GM23248 (cell line): ENCODE results near the gene PRSS56. TPM values are rescaled to one million over a fixed set of nuclear protein-coding genes. Genes with fewer than 3 reads are reported as not detected.
A peak's percentile ranks its signal among the peaks of the same experiment; 100 is the strongest.

Source experiments
- DNase-seq: peaks from one replicate; pipeline ENCODE4 v3.0.0-alpha.2; 2015
- H2AFZ ChIP-seq: fragments of 200-600 bp; sonication (generic); 2 replicates; pipeline ENCODE4 v1.6.1; 2016; ENCODE audit warnings: antibody characterized with exemption
- H3F3A ChIP-seq: fragments of 200-600 bp; sonication (generic); 2 replicates; pipeline ENCODE4 v1.6.1; 2016; ENCODE audit warnings: mild to moderate bottlenecking, antibody characterized with exemption, mixed run types; ENCODE audit not compliant: insufficient read depth
- H3K27ac ChIP-seq: fragments of 200-600 bp; sonication (generic); 2 replicates; pipeline ENCODE4 v1.5.1; 2016; ENCODE audit warnings: mild to moderate bottlenecking
- H3K27me3 ChIP-seq: fragments of 200-600 bp; sonication (generic); replicated peaks from 2 replicates; pipeline ENCODE4 v1.6.1; 2016; ENCODE audit warnings: mild to moderate bottlenecking; ENCODE audit not compliant: insufficient read depth
- H3K36me3 ChIP-seq: fragments of 200-600 bp; sonication (generic); 2 replicates; pipeline ENCODE4 v1.6.1; 2016; ENCODE audit warnings: low read depth, mild to moderate bottlenecking
- H3K4me1 ChIP-seq: fragments of 200-600 bp; sonication (generic); 2 replicates; pipeline ENCODE4 v1.6.1; 2016; ENCODE audit warnings: mild to moderate bottlenecking; ENCODE audit not compliant: insufficient read depth
- H3K4me2 ChIP-seq: fragments of 200-600 bp; sonication (generic); one replicate; pipeline ENCODE4 v1.6.1; 2016; ENCODE audit warnings: mild to moderate bottlenecking; ENCODE audit not compliant: unreplicated experiment
- H3K4me3 ChIP-seq: fragments of 200-600 bp; sonication (generic); 2 replicates; pipeline ENCODE4 v1.5.1; 2016; ENCODE audit warnings: mild to moderate bottlenecking
- H3K79me2 ChIP-seq: fragments of 200-600 bp; sonication (generic); 2 replicates; pipeline ENCODE4 v1.6.1; 2016; ENCODE audit warnings: mild to moderate bottlenecking; ENCODE audit not compliant: insufficient read depth
- H3K9ac ChIP-seq: fragments of 200-600 bp; sonication (generic); 2 replicates; pipeline ENCODE4 v1.6.1; 2016; ENCODE audit warnings: mild to moderate bottlenecking
- H3K9me2 ChIP-seq: fragments of 200-600 bp; sonication (generic); 2 replicates; pipeline ENCODE4 v1.6.1; 2016; ENCODE audit warnings: mixed run types, mild to moderate bottlenecking, moderate library complexity; ENCODE audit not compliant: insufficient read depth
- H3K9me3 ChIP-seq: fragments of 200-600 bp; sonication (generic); one replicate; pipeline ENCODE4 v1.6.1; 2017; ENCODE audit warnings: low read depth
- H4K20me1 ChIP-seq: fragments of 200-600 bp; sonication (generic); 2 replicates; pipeline ENCODE4 v1.6.0; 2016; ENCODE audit not compliant: insufficient read depth
- EZH2 ChIP-seq: fragments of 200-600 bp; sonication (generic); IDR thresholded peaks from 2 replicates; pipeline ENCODE4 v1.6.1; 2018; ENCODE audit warnings: antibody characterized with exemption, mild to moderate bottlenecking; ENCODE audit not compliant: insufficient read depth, poor library complexity, severe bottlenecking
- EZH2phosphoT487 ChIP-seq: fragments of 200-600 bp; sonication (generic); IDR thresholded peaks from 2 replicates; pipeline ENCODE4 v1.6.1; 2018; ENCODE audit warnings: antibody characterized with exemption, moderate library complexity, mild to moderate bottlenecking, low read depth; ENCODE audit not compliant: insufficient read depth
- WGBS, 2 experiments: methylation state at CpG; one replicate each; pipeline ENCODE4 v1.1.6; 2015 to 2017; ENCODE audit warnings: low lambda C conversion rate in 2 of 2, low coverage in 1 of 2; ENCODE audit errors: missing lambda C conversion rate in 2 of 2; 5-methylcytosine and 5-hydroxymethylcytosine counted together
- in situ Hi-C: fragments of 300-500 bp; cut with MboI; formaldehyde crosslinking; loops from 2 replicates; pipeline ENCODE4 v1.15.0; 2020
- polyA plus RNA-seq: library from polyadenylated mRNA; unstranded; fragments of >200 nt; fragmentation: Nextera tagmentation; extraction: Ambion mirVana; gene quantifications from 2 replicates; pipeline ENCODE4 v1.2.1, GENCODE V29; 2016
- total RNA-seq: library from RNA; depleted of rRNA; stranded (reverse); fragments of >200 nt; shearing (Covaris generic); gene quantifications from 2 replicates; pipeline ENCODE4 v1.2.3, GENCODE V29; 2014

Gene PRSS56
- total and polyA plus RNA-seq, 2 experiments from 2014 or later: not detected

DNA sequence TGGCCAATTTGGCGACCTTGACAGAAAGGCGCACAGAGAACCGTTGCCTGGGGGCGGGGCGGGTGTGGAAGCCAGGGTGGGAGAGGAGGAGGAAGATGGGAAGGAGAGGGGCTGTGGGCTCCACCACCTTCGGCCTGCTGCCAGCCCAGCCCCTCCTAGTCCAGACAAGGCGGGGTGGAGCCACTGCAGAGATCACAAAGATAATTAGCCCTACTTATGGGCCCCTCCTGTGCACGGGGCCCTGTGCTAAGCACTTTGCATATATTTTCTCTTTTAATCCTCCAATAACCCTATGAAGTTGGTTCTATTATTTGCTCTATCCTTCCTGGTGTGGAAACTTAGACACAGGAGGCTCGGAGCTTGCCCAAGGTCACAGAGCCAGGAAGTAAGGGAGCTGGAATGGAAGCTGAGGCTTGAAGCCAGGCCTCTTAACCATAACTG, 18.8 kb upstream of the PRSS56 start:
- H3K4me2 ChIP-seq: no peak overlapping the region
- no peaks in the 10 kb centered on the region for H3K79me2 ChIP-seq
- H2AFZ ChIP-seq: no peak overlapping the region
- no peak overlapping the region for H3K4me3 ChIP-seq
- H3K9ac ChIP-seq: no peak overlapping the region
- TF ChIP-seq EZH2 (no peak), EZH2phosphoT487 (no peak)
- no peaks in the 10 kb centered on the region for H4K20me1 ChIP-seq
- no peaks in the 10 kb centered on the region for H3K36me3 ChIP-seq
- in situ Hi-C loops: no loop called here
- H3K27me3 ChIP-seq: peaks cover 43% of the 10 kb centered on the region
- WGBS, 2 experiments: 67 to 69% methylated on average over 8 to 9 of the region's 9 CpGs
- H3F3A ChIP-seq: no peaks in the 10 kb centered on the region
- no peaks in the 10 kb centered on the region for H3K9me2 ChIP-seq
- no peak for DNase-seq
- H3K4me1 ChIP-seq: no peaks in the 10 kb centered on the region
- no peak overlapping the region for H3K27ac ChIP-seq
- no peaks in the 10 kb centered on the region for H3K9me3 ChIP-seq

DNA sequence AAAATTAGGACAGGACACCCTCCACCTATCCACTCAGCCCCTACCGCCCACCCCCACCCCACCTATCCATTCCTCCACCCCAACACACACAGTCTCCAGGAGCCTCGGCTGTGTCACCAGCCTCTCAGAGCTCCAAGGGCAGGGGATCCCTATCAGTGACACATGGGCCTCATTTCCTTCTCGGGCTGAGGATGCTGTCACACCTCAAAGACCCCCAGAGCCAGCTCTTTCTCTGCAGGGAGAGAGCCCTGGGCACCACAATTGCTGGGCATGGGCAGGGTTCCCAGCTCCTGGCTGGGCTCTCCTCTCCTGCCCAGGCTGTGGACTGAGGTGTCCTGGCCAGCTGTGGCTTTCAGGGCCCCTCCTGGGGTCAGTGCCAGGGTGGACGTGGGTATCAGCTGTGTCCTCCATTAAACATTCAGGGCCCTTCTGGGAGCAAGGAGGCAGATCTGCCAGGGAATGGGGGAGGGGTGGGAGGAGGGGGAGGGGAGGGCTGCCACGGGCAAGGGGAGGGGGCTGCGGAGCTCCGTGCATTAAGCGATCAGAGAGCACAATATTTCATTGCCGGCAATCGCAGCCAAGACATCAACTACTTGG, 18.3 kb upstream of the PRSS56 start:
- H3F3A ChIP-seq: no peaks in the 10 kb centered on the region
- H3K27ac ChIP-seq: no peak overlapping the region
- no peaks in the 10 kb centered on the region for H3K79me2 ChIP-seq
- H3K9ac ChIP-seq: no peak overlapping the region
- no peaks in the 10 kb centered on the region for H4K20me1 ChIP-seq
- H3K4me2 ChIP-seq: no peak overlapping the region
- TF ChIP-seq EZH2phosphoT487: no peak
- TF ChIP-seq EZH2: no peak
- H3K9me2 ChIP-seq: no peaks in the 10 kb centered on the region
- no peaks in the 10 kb centered on the region for H3K36me3 ChIP-seq
- no peaks in the 10 kb centered on the region for H3K4me1 ChIP-seq
- in situ Hi-C loops: no loop called here
- DNase-seq: no peak
- H3K27me3 ChIP-seq: peaks cover 47% of the 10 kb centered on the region
- 8 to 11% methylated on average over 5 to 10 of the region's 10 CpGs for WGBS, 2 experiments
- no peak overlapping the region for H3K4me3 ChIP-seq
- H2AFZ ChIP-seq: no peak overlapping the region
- H3K9me3 ChIP-seq: no peaks in the 10 kb centered on the region

DNA sequence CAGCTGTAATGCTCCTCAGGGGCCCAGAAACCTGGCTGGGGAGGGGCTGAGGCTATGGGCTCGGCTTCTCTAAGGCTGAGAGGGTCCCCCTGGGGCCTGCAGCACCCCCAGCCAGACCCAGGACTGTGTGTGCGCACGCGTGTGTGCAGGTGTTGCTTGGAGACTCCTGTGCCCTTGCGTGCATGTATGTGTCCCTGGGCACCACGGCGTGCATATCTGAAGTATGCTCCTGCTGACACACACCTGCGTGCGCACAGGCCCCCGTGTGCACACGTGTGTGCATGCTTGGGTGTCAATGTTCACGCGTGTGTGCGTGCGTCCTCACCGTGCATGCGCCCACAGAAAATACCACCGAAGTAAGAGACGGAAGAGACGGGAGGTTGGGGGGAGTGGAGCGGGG, 17.7 kb upstream of the PRSS56 start:
- peak; percentile 31 for DNase-seq
- H3K4me2 ChIP-seq: no peak overlapping the region
- H3K27me3 ChIP-seq: peaks cover 51% of the 10 kb centered on the region
- H3K27ac ChIP-seq: no peak overlapping the region
- TF ChIP-seq EZH2phosphoT487: no peak
- no peak for TF ChIP-seq EZH2
- H3K9me3 ChIP-seq: no peaks in the 10 kb centered on the region
- H4K20me1 ChIP-seq: no peaks in the 10 kb centered on the region
- no peaks in the 10 kb centered on the region for H3K36me3 ChIP-seq
- H3K4me3 ChIP-seq: no peak overlapping the region
- H2AFZ ChIP-seq: no peak overlapping the region
- no peaks in the 10 kb centered on the region for H3F3A ChIP-seq
- no peaks in the 10 kb centered on the region for H3K9me2 ChIP-seq
- in situ Hi-C loops: no loop called here
- 9 to 12% methylated on average over 17 to 20 of the region's 21 CpGs for WGBS, 2 experiments
- no peaks in the 10 kb centered on the region for H3K79me2 ChIP-seq
- no peaks in the 10 kb centered on the region for H3K4me1 ChIP-seq
- no peak overlapping the region for H3K9ac ChIP-seq

DNA sequence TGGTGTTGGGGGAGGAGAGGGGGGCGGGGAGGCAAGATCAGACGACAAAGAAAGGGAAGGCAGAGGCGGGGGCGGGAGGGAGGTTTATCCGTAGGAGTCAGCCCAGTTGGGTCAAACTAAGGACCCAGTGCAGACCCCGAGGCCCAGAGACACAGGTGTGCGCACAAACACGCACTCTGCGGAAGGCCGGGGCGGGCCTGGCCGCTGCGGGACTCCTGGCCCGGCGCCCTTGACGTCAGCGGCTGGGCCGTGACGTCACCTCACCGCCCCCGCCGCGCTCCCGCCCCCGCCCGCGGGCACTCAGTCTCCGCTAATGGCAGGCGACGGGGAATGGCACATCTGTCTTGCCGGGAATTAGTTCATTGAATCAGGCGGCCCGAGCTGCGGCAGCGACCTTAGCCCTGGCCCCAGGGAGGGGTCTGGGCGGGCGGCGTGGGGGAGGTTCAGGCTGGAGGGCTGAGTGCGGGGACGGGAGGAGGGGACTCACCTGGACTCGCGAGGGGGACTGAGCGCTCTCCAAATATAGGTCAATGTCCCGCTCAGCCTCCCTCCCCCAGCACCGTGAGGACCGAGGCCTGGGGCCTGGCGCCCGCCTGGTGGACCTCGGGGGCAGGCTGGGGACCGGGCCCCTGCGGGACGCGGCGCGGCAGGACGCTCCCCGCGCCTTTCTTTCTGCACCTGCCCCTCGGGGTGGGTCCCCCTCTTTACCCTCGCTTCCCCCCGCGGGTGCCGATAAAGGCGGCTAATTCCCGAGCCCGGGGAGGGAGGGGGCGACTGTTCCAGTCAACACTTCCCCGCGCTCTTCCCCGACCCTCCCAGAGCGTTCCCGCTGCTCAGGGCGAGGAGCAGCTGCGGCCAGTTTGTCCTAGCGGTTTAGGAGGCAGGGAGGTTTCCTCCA, 17.0 kb upstream of the PRSS56 start:
- in situ Hi-C loops: no loop called here
- H3K36me3 ChIP-seq: no peaks in the 10 kb centered on the region
- H3K79me2 ChIP-seq: no peaks in the 10 kb centered on the region
- H3F3A ChIP-seq: no peaks in the 10 kb centered on the region
- H3K9ac ChIP-seq: no peak overlapping the region
- WGBS, 2 experiments: 1 to 2% methylated on average over 29 to 72 of the region's 75 CpGs
- no peaks in the 10 kb centered on the region for H4K20me1 ChIP-seq
- H3K9me3 ChIP-seq: no peaks in the 10 kb centered on the region
- TF ChIP-seq EZH2phosphoT487 (peak; percentile 71; the same call in 1 of the 2 replicates), EZH2 (peak; percentile 85)
- H3K9me2 ChIP-seq: no peaks in the 10 kb centered on the region
- H3K4me3 ChIP-seq: peak overlapping the region; percentile 30; the same call in 1 of the 2 replicates
- H3K27me3 ChIP-seq: peaks cover 46% of the 10 kb centered on the region
- H3K4me1 ChIP-seq: no peaks in the 10 kb centered on the region
- no peak overlapping the region for H2AFZ ChIP-seq
- DNase-seq: peak; percentile 56
- no peak overlapping the region for H3K27ac ChIP-seq
- H3K4me2 ChIP-seq: peak overlapping the region; percentile 17
